A549 treated with dexamethasone at 1 μM for 4 hours (cell line): Measurements from ENCODE around the gene BBX. TPM values are rescaled to one million over a fixed set of nuclear protein-coding genes. Genes with fewer than 3 reads are reported as not detected.

Experiments used
- total RNA-seq: library from RNA; stranded (reverse); fragments of 200-300 nt; extraction: Qiagen RNA extraction; gene quantifications from 5 replicates; pipeline ENCODE4 v1.2.3, GENCODE V29; 2022

The BBX gene
- 13.3 to 24.7 TPM (median 21.7 TPM) in 5 replicates for total RNA-seq

GRCh38 chr3:107522510-107523288 is at the start of gene BBX:
Gene BBX, plus strand, starts transcription at chr3:107522962. Its CDS starts 187,499 bp downstream, at chr3:107710461.

Other genes starting within 250 kb of the BBX start
- not detected in 5 replicates for gene CCDC54, start 145.5 kb upstream of the BBX start, total RNA-seq